IMR-90 (cell line): ENCODE data around the gene KIF1A. TPM values are rescaled to one million over a fixed set of nuclear protein-coding genes. Genes with fewer than 3 reads are reported as not detected.

Experiments used
- ATAC-seq: fragments of 200-7000 bp; cut with Tn5 transposase; 2 replicates; pipeline ENCODE4 v1.9.1; 2020; ENCODE audit warnings: low read depth, mild to moderate bottlenecking, moderate library complexity
- BruUV-seq: library from RNA; stranded (reverse); fragments of 400-500 nt; replicated peaks from 2 replicates; lab custom pipeline; 2021; lab: Mats Ljungman, UMichigan
- CTCF ChIA-PET: fragments of 300-600 bp; formaldehyde crosslinking; extraction: SDS; loops from one replicate; lab custom pipeline; 2021; ENCODE audit warnings: antibody characterized with exemption; lab: Yijun Ruan, JAX
- POLR2A ChIA-PET: fragments of 300-600 bp; sonication (Branson Sonifier 250); formaldehyde crosslinking; loops from one replicate; lab custom pipeline; 2022; ENCODE audit warnings: antibody characterized with exemption; ENCODE audit not compliant: unreplicated experiment; lab: Charles Lee
- DNase-seq: peaks from one replicate; pipeline ENCODE4 v3.0.0; 2013
- H2AFZ ChIP-seq: replicated peaks from 2 replicates; pipeline ENCODE3; 2013; ENCODE audit warnings: low read length, mild to moderate bottlenecking; ENCODE audit not compliant: poor library complexity
- H2AK5ac ChIP-seq: 2 replicates; pipeline ENCODE4 v1.6.1; 2013; ENCODE audit warnings: low read depth, low read length, inconsistent platforms
- H2AK9ac ChIP-seq: replicated peaks from 2 replicates; pipeline ENCODE3; 2013; ENCODE audit warnings: mild to moderate bottlenecking, low read depth, low read length, moderate library complexity; ENCODE audit not compliant: poor library complexity
- H2BK120ac ChIP-seq: 2 replicates; pipeline ENCODE4 v1.6.1; 2013; ENCODE audit warnings: low read depth, low read length, inconsistent platforms
- H2BK15ac ChIP-seq: 3 replicates; pipeline ENCODE4 v1.6.1; 2013; ENCODE audit warnings: low read depth, low read length, inconsistent platforms
- H2BK20ac ChIP-seq: 2 replicates; pipeline ENCODE4 v1.6.1; 2013; ENCODE audit warnings: low read depth, mild to moderate bottlenecking, inconsistent platforms, low read length, moderate library complexity
- H2BK5ac ChIP-seq: 2 replicates; pipeline ENCODE4 v1.6.1; 2013; ENCODE audit warnings: mild to moderate bottlenecking, low read depth, low read length, inconsistent platforms; ENCODE audit not compliant: poor library complexity, severe bottlenecking
- H3K14ac ChIP-seq: replicated peaks from 2 replicates; pipeline ENCODE4 v1.6.1; 2013; ENCODE audit warnings: low read depth, low read length, inconsistent platforms
- H3K18ac ChIP-seq: 2 replicates; pipeline ENCODE4 v1.6.1; 2013; ENCODE audit warnings: low read depth, low read length, control low read depth
- H3K23ac ChIP-seq: 2 replicates; pipeline ENCODE4 v1.6.1; 2013; ENCODE audit warnings: low read depth, low read length, inconsistent platforms
- H3K27ac ChIP-seq: 2 replicates; pipeline ENCODE4 v1.5.1; 2013; ENCODE audit warnings: mild to moderate bottlenecking, control low read depth, low read length; ENCODE audit not compliant: insufficient read depth
- H3K27me3 ChIP-seq: 2 replicates; pipeline ENCODE4 v1.6.1; 2013; ENCODE audit warnings: low read length; ENCODE audit not compliant: control insufficient read depth, insufficient read depth
- H3K36me3 ChIP-seq: 2 replicates; pipeline ENCODE4 v1.6.1; 2013; ENCODE audit warnings: low read length, mixed read lengths; ENCODE audit not compliant: control insufficient read depth, insufficient read depth
- H3K4ac ChIP-seq: 2 replicates; pipeline ENCODE4 v1.6.1; 2013; ENCODE audit warnings: low read depth, low read length, inconsistent platforms
- H3K4me1 ChIP-seq: 2 replicates; pipeline ENCODE4 v1.6.1; 2013; ENCODE audit warnings: low read length, mixed read lengths; ENCODE audit not compliant: control insufficient read depth, insufficient read depth
- H3K4me2 ChIP-seq: 2 replicates; pipeline ENCODE4 v1.6.1; 2013; ENCODE audit warnings: low read depth, mild to moderate bottlenecking, control low read depth, low read length, moderate library complexity
- H3K4me3 ChIP-seq: 2 replicates; pipeline ENCODE4 v1.5.1; 2013; ENCODE audit warnings: low read depth, mild to moderate bottlenecking, control low read depth, low read length, moderate library complexity; ENCODE audit not compliant: insufficient read depth
- H3K56ac ChIP-seq: 2 replicates; pipeline ENCODE4 v1.6.1; 2013; ENCODE audit warnings: low read length, inconsistent platforms; ENCODE audit not compliant: insufficient read depth; ENCODE audit errors: extremely low read depth
- H3K79me1 ChIP-seq, 2 experiments: 2 replicates each; pipeline ENCODE4 v1.6.1; 2013; ENCODE audit warnings: low read length in 2 of 2, inconsistent platforms in 1 of 2, low read depth in 1 of 2
- H3K9ac ChIP-seq: 2 replicates; pipeline ENCODE4 v1.6.1; 2013; ENCODE audit warnings: low read depth, low read length, control low read depth
- H3K9me1 ChIP-seq: 2 replicates; pipeline ENCODE4 v1.6.1; 2013; ENCODE audit warnings: low read length, inconsistent platforms; ENCODE audit not compliant: insufficient read depth
- H3K9me3 ChIP-seq: 2 replicates; pipeline ENCODE4 v1.6.1; 2013; ENCODE audit warnings: low read length; ENCODE audit not compliant: control insufficient read depth, insufficient read depth
- H4K20me1 ChIP-seq: 2 replicates; pipeline ENCODE4 v1.6.1; 2013; ENCODE audit warnings: low read length, inconsistent platforms; ENCODE audit not compliant: insufficient read depth
- H4K5ac ChIP-seq: 2 replicates; pipeline ENCODE4 v1.6.1; 2013; ENCODE audit warnings: mild to moderate bottlenecking, low read depth, low read length, control low read depth
- H4K8ac ChIP-seq, 2 experiments: 2 replicates each; pipeline ENCODE4 v1.6.1; 2013; ENCODE audit warnings: low read depth in 2 of 2, low read length in 2 of 2, control low read depth in 1 of 2, inconsistent platforms in 1 of 2
- H4K91ac ChIP-seq: 2 replicates; pipeline ENCODE4 v1.6.1; 2013; ENCODE audit warnings: low read depth, low read length, inconsistent platforms; ENCODE audit not compliant: insufficient read depth
- BHLHE40 ChIP-seq: fragments of 150-350 bp; IDR thresholded peaks from 2 replicates; pipeline ENCODE4 v1.6.1; 2016; ENCODE audit warnings: mild to moderate bottlenecking, low read depth, low read length
- MAFK ChIP-seq: IDR thresholded peaks from 2 replicates; pipeline ENCODE4 v1.6.1; 2012; ENCODE audit warnings: low read depth, low read length, improper control_type of control experiment
- MXI1 ChIP-seq: IDR thresholded peaks from 2 replicates; pipeline ENCODE4 v1.6.1; 2012; ENCODE audit warnings: low read depth, mild to moderate bottlenecking, low read length, moderate library complexity, borderline replicate concordance
- NFE2L2 ChIP-seq: fragments of 150-350 bp; IDR thresholded peaks from 2 replicates; pipeline ENCODE4 v1.6.1; 2016; ENCODE audit warnings: low read depth, mild to moderate bottlenecking, low read length
- USF2 ChIP-seq: fragments of 150-350 bp; IDR thresholded peaks from 2 replicates; pipeline ENCODE4 v1.6.1; 2017; ENCODE audit warnings: mild to moderate bottlenecking, antibody characterized with exemption, low read length, low read depth
- WGBS, 2 experiments: methylation state at CpG; one replicate each; pipeline versions ENCODE4 v1.1.5 to v1.1.7; 2013; ENCODE audit warnings: missing lambda C conversion rate in 2 of 2; ENCODE audit not compliant: insufficient read length in 1 of 2; ENCODE audit errors: extremely low coverage in 2 of 2; 5-methylcytosine and 5-hydroxymethylcytosine counted together
- dilution Hi-C: fragments of 300-500 bp; cut with HindIII; formaldehyde crosslinking; loops from one replicate; pipeline ENCODE4 v1.14.3; 2018; ENCODE audit warnings: low sequenced_read_pairs; ENCODE audit not compliant: unreplicated experiment
- in situ Hi-C: fragments of 300-500 bp; cut with MboI; formaldehyde crosslinking; loops from 3 replicates; pipeline ENCODE4 v1.14.3; 2019; ENCODE audit warnings: low sequenced_read_pairs, inconsistent platforms, mixed read lengths
- intact Hi-C: fragments of 100-400 bp; cut with micrococcal nuclease; formaldehyde crosslinking; loops from 2 replicates; pipeline ENCODE4 v1.10.0; 2022
- polyA plus RNA-seq, 3 experiments: library from polyadenylated mRNA; depleted of rRNA; stranded (reverse); fragments of >200 nt; gene quantifications; 2 replicates each; pipeline ENCODE4 v1.2.3, GENCODE V29; 2012; ENCODE audit warnings: low replicate concordance in 1 of 3
- total RNA-seq: library from RNA; depleted of rRNA; stranded (reverse); fragments of >200 nt; gene quantifications from 2 replicates; pipeline ENCODE4 v1.2.3, GENCODE V29; 2012

KIF1A gene
- total and polyA plus RNA-seq, 2 of the 4 experiments (the other 2 are of a cell fraction): under 0.01 TPM; not detected in 1

GRCh38 chr2:240735476-240735875 is 84.5 kb downstream of the KIF1A start:
- Histone ChIP-seq H3K56ac (no peak overlapping the region), H3K79me1 (no peaks in the 10 kb centered on the region), H2AK5ac (no peak overlapping the region), H3K27me3 (peaks cover 34% of the 10 kb centered on the region), H3K9me1 (no peaks in the 10 kb centered on the region), H2BK20ac (no peak overlapping the region), H3K23ac (no peak overlapping the region), H4K8ac (no peak overlapping the region), H3K4me3 (no peak overlapping the region), H3K9me3 (no peaks in the 10 kb centered on the region), H3K18ac (no peak overlapping the region), H2BK15ac (no peak overlapping the region), H3K36me3 (no peaks in the 10 kb centered on the region), H4K5ac (no peak overlapping the region), H3K14ac (no peak overlapping the region), H3K4me2 (no peak overlapping the region), H3K27ac (no peak overlapping the region), H2BK120ac (no peak overlapping the region), H4K20me1 (no peaks in the 10 kb centered on the region), H3K4me1 (no peaks in the 10 kb centered on the region; the same call in 1 of the 2 replicates), H2AFZ (no peak overlapping the region), H4K91ac (no peak overlapping the region), H2AK9ac (no peak overlapping the region), H3K9ac (no peak overlapping the region), H2BK5ac (no peak overlapping the region), H3K4ac (no peak overlapping the region)
- DNase-seq (no peak), ATAC-seq (no peak)
- CTCF ChIA-PET: no interaction called here
- in situ Hi-C loops (no loop called here), intact Hi-C loops (no loop called here), dilution Hi-C loops (no loop called here)
- POLR2A ChIA-PET: no interaction called here
- TF ChIP-seq USF2: no peak
- TF ChIP-seq NFE2L2: no peak
- TF ChIP-seq BHLHE40: no peak
- no peak for TF ChIP-seq MXI1
- no peak for TF ChIP-seq MAFK
- 67% methylated on average over 1 of the region's 10 CpGs; no CpG with 5 or more reads in 1 of the 2 experiments for WGBS, 2 experiments
- no TSS peak for BruUV-seq
